ENCODE measurements around the gene LRP1. TPM values are rescaled to one million over a fixed set of nuclear protein-coding genes. Genes with fewer than 3 reads are reported as not detected.

LRP1 gene
- total and polyA plus RNA-seq, 2 of the 4 experiments (the other 2 are of a cell fraction), result 73.1 to 142 TPM

DNA sequence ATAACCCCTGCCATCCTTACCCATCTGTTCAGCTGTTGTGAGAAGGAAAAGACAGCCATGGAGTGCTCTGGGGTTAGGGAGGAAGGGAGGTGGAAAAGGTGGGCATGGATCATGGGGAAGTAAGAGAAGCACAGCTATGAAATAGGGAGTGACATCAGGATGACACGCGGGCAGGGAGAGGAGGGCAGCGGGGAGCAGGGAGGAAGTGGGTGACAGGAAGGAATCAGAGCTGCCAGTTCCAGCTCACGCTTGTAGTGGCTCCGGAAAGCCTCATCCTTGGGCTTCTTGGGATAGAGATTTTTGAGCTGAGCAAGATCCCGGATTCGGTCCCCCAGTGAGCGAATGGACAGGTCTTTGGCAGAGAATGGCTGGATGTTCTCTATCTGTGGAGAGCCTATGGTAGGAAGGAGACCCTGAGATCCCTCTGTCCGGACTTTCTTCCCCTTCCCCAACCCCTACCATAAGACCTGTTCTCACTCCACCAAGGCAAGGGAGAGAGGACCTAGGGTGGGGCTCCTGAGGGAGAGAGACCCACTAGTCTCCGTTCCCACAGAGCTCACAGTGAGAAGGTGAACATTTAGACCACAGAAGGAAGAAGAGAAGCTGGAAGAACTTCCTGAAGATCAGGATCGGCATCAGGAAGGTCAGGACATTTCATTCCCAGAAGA is 29.1 kb upstream of the LRP1 start:
- no peak overlapping the region for H2BK5ac ChIP-seq (ENCODE audit: low read depth, low read length, poor library complexity, severe bottlenecking)
- H2BK15ac ChIP-seq (ENCODE audit: low read depth, low read length), result no peak overlapping the region
- no peak overlapping the region for H2AK5ac ChIP-seq (ENCODE audit: low read depth, low read length)
- in situ Hi-C loops (cut with MboI; ENCODE audit: low sequenced_read_pairs), result no loop called here
- H3K9me1 ChIP-seq (ENCODE audit: insufficient read depth, low read length), result peaks cover 18% of the 10 kb centered on the region
- no peak overlapping the region for H3K4ac ChIP-seq (ENCODE audit: low read depth, low read length)
- no peak overlapping the region for H3K27ac ChIP-seq (ENCODE audit: insufficient read depth, low read length)
- dilution Hi-C loops (cut with HindIII; ENCODE audit: low sequenced_read_pairs, unreplicated experiment), result no loop called here
- CTCF ChIA-PET, result no interaction called here
- H4K5ac ChIP-seq (ENCODE audit: low read depth, low read length), result no peak overlapping the region
- no peak overlapping the region for H3K18ac ChIP-seq (ENCODE audit: low read depth, low read length)
- peaks cover 28% of the 10 kb centered on the region for H4K20me1 ChIP-seq (ENCODE audit: insufficient read depth, low read length)
- H2AFZ ChIP-seq (replicated peaks; ENCODE audit: low read length, poor library complexity), result no peak overlapping the region
- peaks cover 13 to 42% of the 10 kb centered on the region in 2 experiments for H3K79me1 ChIP-seq (ENCODE audit: low read depth in 1 of 2, low read length in 2 of 2)
- H3K4me1 ChIP-seq (ENCODE audit: control insufficient read depth, insufficient read depth, low read length), result peaks cover 15% of the 10 kb centered on the region
- no peaks in the 10 kb centered on the region for H3K9me3 ChIP-seq (ENCODE audit: control insufficient read depth, insufficient read depth, low read length)
- no peak overlapping the region for H4K8ac ChIP-seq (ENCODE audit: low read depth in 2 of 2, low read length in 2 of 2)
- POLR2A ChIA-PET (ENCODE audit: unreplicated experiment), result interaction anchor here (1.2 kb wide), 1 partner anchor 8 kb away, joined by 3 read pairs; no protein-coding TSS in a partner anchor
- no peak overlapping the region for H3K14ac ChIP-seq (replicated peaks; ENCODE audit: low read depth, low read length)
- WGBS, 2 experiments (ENCODE audit: extremely low coverage in 2 of 2, insufficient read length in 1 of 2), result 89% methylated on average over 5 of the region's 11 CpGs; no CpG with 5 or more reads in 1 of the 2 experiments
- no peak overlapping the region for H2BK20ac ChIP-seq (ENCODE audit: low read depth, low read length)
- DNase-seq (no peak), ATAC-seq (ENCODE audit: low read depth) (no peak)
- H3K23ac ChIP-seq (ENCODE audit: low read depth, low read length), result no peak overlapping the region
- TF ChIP-seq, protein P1, sequence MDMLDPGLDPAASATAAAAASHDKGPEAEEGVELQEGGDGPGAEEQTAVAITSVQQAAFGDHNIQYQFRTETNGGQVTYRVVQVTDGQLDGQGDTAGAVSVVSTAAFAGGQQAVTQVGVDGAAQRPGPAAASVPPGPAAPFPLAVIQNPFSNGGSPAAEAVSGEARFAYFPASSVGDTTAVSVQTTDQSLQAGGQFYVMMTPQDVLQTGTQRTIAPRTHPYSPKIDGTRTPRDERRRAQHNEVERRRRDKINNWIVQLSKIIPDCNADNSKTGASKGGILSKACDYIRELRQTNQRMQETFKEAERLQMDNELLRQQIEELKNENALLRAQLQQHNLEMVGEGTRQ (IDR thresholded peaks at IDR 0.05; ENCODE audit: low read depth, low read length), result no peak
- TF ChIP-seq POLR2A (IDR thresholded peaks at IDR 0.05; ENCODE audit: low read depth, low read length), result no peak
- TF ChIP-seq FOS (IDR thresholded peaks at IDR 0.05; ENCODE audit: low read depth, low read length), result no peak
- TF ChIP-seq MAFK (IDR thresholded peaks at IDR 0.05; ENCODE audit: low read depth, low read length), result no peak
- TF ChIP-seq CTCF (conservative IDR thresholded peaks at IDR 0.05; ENCODE audit: low read depth, low read length), result no peak
- TF ChIP-seq SMC3 (IDR thresholded peaks at IDR 0.05; ENCODE audit: low read depth, low read length), result no peak
- no peak for TF ChIP-seq NFE2L2 (IDR thresholded peaks at IDR 0.05; ENCODE audit: low read depth, low read length)
- no peak for TF ChIP-seq BHLHE40 (IDR thresholded peaks at IDR 0.05; ENCODE audit: low read depth, low read length)
- no peak for TF ChIP-seq CEBPB (IDR thresholded peaks at IDR 0.05; ENCODE audit: low read depth, low read length)
- TF ChIP-seq CHD1 (IDR thresholded peaks at IDR 0.05; ENCODE audit: low read depth, low read length), result no peak
- TF ChIP-seq RAD21 (IDR thresholded peaks at IDR 0.05; ENCODE audit: low read length), result no peak
- TF ChIP-seq RFX5 (IDR thresholded peaks at IDR 0.05; ENCODE audit: low read depth, low read length), result no peak
- no peak for TF ChIP-seq MAZ (IDR thresholded peaks at IDR 0.05; ENCODE audit: borderline replicate concordance, low read depth, low read length)
- no peak for TF ChIP-seq RCOR1 (IDR thresholded peaks at IDR 0.05; ENCODE audit: insufficient replicate concordance, low read length)
- no peak overlapping the region for H3K4me2 ChIP-seq (ENCODE audit: low read depth, low read length)
- H3K27me3 ChIP-seq (ENCODE audit: control insufficient read depth, insufficient read depth, low read length), result no peaks in the 10 kb centered on the region
- intact Hi-C loops (cut with micrococcal nuclease), result no loop called here
- no peak overlapping the region for H3K4me3 ChIP-seq (ENCODE audit: insufficient read depth, low read depth, low read length)
- H2AK9ac ChIP-seq (replicated peaks; ENCODE audit: low read depth, low read length, poor library complexity), result peak overlapping the region; percentile 22
- H3K36me3 ChIP-seq (ENCODE audit: control insufficient read depth, insufficient read depth, low read length), result peaks cover 64% of the 10 kb centered on the region
- BruUV-seq (replicated peaks), result no TSS peak
- no peak overlapping the region for H3K56ac ChIP-seq (ENCODE audit: extremely low read depth, insufficient read depth, low read length)
- H4K91ac ChIP-seq (ENCODE audit: insufficient read depth, low read depth, low read length), result no peak overlapping the region
- H3K9ac ChIP-seq (ENCODE audit: low read depth, low read length), result no peak overlapping the region
- no peak overlapping the region for H2BK120ac ChIP-seq (ENCODE audit: low read depth, low read length)

Data from IMR-90 (cell line).